Fibroblast of skin of scalp (primary cell): ENCODE results near the gene LCOR.

Experiments used
- DNase-seq: peaks from one replicate; pipeline ENCODE4 v3.0.0-alpha.2; 2013

LCOR gene

DNA sequence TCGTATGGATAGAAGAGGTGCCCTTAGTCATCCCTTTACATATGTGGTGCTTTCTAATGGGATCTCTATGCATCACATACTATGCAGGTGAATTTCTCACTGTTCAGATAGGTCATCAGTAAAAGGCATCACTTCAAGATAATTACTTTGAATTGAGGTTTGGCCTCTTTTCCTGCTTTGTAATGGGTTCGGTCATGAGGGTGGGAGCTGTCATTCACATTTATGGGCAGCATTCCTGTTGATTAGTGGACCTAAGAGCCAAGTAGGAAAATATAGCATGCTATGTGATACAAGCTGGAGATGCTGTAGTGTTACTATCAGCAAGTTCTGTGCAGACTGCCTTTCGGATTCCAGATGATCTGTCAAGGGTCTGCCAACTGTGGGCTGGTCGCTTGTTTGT, 156.3 kb downstream of the LCOR start:
- DNase-seq: no peak

DNA sequence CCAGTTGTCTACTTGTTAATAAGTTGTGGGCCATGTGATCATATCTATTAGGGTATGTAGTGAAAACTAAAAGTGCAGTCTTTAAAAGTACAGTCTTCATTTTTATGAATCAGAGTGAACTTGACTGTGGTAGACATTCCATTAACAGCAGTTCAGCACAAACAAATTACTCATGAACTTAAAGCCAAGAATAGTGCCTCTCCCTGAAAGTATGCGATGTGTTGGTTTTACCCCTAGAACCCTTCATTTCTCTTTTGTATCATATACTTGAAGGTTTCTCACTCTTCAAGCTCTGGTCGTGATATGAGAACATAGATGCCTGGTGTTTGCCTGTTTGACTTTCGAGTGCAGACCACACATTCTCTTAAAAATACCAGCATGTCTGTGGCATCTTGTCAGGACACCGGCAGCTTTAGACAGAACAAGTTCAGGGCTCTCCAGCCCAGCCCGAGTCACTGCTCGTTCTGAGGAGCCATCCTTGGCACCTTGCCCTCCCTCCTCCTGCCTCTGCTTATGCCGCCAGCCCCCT, 159.3 kb downstream of the LCOR start:
- peak; percentile 86 for DNase-seq

DNA sequence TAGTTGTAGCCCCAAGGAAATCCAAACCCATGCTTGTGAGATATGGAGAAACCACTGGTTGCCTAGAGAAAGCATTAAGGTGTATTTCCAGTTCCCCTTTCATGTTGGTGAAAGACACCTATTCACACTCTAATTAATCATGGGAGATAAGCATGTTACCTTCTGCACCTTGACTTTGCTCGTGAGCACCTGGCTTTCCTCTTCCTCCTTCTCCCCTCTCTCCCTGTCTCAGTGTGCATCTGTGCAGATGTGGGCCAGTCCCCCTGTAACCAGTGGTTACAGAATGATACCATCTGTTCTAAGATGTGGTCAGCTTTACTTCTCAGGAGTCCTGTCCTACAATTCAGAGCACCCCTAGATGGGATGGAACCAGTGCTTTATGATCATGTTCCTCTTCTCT, 160.6 kb downstream of the LCOR start:
- DNase-seq: no peak

DNA sequence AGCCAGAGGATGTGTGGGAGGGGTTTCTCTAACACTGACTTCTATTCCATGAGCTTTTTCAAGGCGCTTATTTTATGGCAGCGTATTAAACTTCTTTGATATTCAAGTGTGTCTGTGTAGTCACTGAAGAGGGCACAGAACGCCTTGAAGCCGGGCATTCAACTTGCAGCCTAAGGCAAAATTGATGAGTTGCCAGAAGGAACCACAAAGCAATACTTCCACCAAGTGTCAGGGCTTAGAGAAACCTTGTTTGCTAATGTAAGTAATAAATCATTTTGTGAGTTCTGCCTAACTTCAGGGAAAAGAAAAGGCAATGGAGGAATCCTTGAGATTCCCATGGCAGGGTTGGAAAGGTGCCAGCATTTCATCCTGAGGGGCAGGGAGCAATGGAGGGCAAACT, 163.8 kb downstream of the LCOR start:
- peak; percentile 43 for DNase-seq

DNA sequence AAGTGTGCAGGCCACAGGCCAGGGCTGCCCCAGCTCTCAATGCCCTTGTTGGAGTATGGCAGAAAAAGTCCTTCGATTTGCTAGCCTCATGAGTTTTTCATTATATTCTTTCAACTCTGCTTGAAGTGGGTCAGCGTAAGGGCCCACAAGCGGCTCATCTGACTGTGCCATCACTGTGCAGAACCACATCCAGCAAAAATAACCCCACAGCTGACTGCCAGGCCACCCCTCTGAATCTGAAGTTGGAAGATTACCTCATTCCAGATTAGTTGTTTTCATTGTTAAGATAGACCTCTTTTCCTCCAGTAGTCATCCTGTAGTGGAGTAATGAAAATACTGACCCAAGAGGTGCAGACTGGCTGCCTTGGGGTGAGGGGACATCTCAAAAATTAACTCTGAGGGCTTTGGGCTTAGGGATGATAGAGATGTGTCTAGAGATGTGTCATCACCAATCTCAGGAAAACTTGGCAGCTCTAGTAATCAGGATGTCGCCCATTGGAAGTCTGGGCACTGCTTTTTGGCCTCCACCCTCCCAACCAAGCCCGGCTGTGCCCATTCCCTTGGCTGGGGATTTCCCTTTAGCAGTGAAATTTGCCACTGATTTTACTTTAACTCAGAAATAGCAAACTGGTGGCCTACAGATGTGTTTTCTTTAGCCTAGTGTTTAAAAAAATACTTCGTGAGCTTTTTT, 164.3 kb downstream of the LCOR start:
- no peak for DNase-seq

DNA sequence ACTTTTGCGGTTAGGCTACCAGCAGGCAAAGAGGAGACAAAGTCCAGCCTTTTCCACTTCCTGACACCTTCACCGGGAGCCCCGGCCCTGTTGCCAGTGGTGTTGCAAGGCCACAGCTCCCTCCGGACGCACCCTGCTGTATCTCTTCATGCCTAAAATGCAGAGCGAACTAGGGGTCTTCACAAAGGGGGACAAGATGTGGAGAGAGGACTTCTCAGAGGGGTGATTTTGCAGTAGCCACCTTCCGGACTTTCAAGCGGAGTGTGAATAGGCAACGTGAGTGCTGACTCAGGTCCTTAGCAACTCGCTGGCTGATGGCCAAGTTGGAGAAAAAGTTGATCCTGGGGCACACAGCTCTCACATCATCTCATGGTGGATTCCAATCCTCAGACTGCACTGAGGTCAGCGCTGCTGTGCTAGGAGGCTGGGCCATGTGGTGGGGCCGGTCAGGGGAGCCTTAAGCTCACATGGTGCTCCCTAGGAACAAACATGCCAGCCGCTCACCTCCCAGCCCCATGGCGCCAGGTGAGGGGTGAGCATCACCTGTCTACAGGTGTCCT, 166.3 kb downstream of the LCOR start:
- DNase-seq: peak; percentile 61

DNA sequence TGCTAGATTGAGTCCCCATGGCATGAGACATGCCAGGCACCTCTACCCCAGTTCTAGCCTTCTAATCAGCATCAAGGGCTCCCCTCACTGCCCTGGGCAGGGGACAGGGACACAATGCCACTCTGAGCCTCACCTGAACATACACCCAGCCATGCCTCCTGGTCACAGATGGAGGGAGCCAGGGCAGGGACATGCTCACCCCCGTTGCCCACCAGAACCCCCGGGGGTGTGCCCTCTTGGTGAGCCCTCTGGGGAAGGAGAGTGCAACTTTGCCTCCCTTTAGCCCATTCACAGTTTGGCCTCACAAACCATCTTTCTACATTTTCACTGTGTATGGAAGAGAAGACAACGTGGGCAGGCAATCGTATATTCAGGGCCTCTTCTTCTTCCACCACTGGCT, 167.2 kb downstream of the LCOR start:
- DNase-seq: no peak

DNA sequence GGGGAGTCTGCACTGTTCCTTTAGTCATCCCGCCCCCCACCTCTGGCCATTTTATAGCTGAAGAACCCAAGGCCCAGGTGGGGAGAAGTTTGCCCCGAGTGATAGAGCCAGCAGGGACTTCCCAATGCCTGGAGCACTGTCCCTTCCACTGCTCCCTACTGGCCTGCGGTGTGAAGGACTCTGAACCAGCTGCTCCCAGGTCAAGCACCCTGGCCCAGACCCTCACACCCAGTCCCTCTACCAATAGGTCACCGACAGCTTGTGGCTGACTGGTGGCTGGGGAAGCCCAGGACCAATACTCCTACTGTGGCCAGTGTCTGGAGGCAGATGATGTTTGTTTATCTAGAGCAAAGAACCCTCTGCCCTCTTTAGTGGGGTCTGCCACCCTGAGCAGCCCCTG, 167.9 kb downstream of the LCOR start:
- no peak for DNase-seq

DNA sequence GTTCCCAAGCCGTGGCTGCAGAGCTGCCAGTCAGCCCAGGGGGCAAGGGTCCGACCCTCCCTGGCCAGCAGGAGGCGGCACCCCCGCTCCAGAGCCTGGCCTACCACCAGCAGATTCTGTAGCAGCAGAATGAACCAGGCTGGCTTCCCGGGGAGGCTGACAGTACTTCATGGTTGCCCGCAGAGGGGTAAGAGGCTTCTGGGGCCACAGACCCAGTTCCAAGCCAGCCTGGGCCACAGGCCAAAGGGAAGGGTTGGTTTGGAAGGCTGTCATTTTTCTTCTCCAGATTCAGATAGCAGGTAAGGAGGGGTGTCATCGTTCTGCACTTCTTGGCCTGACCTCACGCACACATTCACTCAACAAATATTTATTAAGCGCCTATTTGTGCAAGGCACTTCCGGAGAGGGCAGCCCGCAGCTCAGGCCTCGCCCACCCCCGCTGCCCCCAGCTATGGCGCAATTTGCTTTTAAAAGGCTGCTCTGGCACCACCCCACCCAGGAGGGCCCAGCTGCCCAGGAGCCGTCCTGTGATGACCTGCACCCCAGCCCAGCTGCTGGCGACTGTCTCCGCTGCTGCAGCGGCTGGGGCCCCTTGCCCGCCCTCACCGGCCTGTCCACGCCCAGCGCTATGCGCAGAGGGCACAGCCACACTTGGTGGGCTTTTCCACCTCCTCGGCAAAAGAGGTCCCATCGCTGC, 168.5 kb downstream of the LCOR start:
- DNase-seq: no peak

DNA sequence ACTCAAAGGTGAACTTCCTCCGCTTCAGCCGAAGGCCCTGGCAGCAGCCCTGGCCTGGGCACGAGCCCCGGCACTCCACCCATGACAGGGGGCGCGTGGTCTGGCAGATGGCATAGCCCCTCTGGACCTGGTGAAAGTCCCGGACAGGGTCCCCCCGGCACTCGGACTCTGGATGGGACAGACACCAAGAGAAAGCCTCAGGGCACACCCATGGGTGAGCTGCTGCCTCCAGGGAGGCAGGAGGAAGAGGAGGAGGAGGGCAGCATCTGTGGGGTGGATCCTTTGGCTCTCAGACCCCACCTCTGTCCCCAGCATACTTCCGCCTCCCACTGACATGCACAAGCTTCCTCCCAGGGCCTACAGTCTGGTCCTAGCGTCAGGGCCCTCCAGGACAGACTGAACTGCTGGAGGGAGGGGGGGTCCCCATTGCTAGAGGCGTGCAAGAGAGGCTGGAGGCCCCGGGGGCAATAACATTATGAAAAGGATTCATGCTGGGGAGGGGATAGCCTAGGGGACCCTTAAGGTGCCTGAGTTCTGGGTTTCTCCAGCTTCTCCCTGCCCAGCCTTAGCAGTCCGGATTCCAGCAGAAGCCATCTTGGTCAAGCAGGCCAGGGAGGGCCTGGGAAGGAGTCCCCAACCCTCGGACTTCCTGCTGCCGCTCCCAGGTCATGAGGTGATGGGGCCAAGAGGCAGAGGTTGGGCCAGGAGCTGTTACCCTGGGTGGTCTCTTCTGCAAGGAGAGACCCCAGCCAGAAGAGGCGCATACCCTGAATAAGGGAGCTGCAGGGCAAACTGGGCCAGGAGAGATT, 169.3 kb downstream of the LCOR start:
- no peak for DNase-seq

DNA sequence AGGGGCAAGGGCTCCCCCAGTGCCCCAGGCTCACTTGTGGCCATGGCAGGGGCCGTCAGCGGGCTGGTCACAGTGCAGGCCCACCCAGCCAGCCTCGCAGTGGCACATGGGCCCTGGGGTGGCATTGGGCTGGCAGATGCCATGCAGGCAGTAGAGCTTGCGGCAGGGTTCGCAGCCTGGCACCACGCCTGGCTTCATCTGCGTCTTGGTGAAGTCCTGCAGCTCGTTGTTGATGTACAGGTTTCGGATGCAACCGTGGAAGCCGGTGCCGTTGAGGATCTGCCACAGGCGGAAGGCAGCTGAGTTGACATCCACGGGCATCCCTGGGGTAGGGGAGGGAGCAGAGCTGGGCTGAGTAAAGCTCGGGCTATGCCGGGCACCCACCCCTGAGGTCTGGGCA, 170.6 kb downstream of the LCOR start:
- DNase-seq: no peak

DNA sequence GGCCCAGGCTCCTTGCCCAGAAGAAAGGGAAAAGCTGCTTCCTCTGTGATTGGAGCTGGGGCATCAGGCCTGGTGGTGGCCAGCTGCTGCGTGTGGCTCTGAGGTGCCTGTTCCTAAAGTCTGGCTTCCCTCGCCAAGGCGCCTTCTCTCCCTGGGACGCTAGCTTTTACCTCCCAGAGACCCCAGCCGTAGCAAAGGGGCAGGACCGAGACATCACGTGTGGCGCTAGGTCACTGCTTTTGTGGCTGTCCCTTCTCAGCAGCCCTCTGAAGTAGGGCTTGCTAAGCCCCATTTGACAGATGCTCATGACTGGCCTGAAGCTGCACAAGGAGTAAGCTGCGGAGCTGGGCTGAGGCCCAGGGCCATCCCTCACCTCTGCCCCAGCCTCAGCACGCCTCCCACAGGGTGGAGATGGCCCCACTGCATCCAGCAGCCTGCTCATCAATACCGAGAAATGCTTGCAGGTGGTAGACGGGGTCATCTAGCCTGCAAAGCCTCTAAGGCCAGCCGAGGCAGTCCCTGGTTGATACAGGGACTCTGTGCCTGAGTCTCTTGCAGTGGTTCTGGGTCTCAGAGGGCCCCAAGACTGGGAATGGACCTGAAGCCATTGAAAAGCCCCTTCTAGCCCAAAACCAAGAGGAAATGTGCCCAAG, 171.2 kb downstream of the LCOR start:
- no peak for DNase-seq

DNA sequence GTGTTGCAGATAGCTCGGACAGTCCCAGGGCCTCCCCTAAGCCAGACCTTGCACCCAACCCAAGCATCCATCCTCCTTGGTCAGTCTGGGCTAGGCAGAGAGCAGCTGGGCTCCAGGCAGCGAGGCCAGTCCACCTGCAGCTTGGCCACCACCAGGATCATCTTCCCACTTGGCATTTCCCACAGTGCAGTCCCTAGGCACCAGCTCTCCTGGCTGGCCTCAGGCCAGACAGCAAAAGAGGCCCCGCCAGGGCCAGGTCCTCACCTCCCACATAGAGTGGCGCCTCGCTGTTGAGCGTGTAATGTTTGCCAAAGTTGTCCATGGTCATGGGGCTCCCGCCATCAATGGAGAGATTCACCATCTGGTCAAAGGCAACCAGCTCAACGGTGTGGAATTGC, 171.7 kb downstream of the LCOR start:
- no peak for DNase-seq

DNA sequence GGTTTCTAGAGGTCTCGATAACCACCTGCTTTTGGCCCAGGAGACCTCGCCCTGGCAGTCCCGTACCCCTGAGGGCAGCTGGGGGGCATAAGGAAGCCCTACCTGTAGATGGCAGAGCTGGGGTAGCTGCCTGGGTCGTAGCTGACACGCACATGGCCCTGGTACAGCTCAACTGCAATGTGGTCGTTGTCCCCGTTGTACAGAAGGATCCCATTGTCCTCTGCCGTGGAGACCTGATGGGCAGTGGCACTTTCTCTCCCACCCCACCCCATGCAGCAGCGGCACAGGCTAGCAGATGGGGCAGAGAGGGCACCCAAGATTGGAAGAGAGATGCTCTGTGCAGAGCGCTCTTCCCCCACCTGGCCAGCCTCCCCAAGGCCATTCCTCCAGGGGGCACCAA, 172.5 kb downstream of the LCOR start:
- no peak for DNase-seq

DNA sequence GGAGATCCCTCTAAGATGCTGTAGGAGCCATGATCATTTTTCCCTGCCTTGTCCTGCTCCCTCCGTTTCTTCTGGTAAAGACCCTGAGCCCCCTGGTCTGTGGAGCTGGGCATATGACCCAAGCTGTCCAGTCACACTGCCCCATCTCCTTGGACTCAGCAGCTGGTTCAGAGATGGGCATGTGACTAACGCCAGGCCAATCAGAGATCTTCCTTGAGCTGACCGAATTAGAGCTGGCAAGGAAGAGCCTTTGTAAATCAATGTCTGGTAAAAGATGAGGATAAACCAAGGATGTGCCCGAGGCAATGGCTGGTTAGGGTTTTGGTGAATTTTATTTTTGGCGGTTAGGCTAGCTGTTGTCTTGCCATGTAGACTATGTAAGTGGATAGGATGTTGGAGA, 173.3 kb downstream of the LCOR start:
- no peak for DNase-seq

DNA sequence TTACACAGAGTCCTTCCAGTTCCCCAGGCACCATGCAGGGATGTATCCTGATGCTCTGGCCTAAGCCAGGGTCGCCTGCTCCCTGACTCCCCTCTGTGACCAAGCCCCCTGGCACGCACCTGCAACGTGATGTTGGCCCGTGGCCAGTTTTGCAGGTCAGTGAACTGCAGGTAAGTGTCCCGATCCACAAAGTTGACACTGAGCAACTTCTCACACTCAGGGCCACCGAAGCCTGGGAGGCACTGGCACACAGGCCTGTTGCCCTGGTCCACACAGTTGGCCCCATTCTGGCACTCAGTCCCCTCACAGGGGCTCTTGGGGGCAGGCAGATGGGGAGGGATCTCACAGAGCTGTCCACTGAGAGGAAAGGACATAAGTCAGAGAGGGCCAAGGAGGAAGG, 174.3 kb downstream of the LCOR start:
- DNase-seq: no peak

DNA sequence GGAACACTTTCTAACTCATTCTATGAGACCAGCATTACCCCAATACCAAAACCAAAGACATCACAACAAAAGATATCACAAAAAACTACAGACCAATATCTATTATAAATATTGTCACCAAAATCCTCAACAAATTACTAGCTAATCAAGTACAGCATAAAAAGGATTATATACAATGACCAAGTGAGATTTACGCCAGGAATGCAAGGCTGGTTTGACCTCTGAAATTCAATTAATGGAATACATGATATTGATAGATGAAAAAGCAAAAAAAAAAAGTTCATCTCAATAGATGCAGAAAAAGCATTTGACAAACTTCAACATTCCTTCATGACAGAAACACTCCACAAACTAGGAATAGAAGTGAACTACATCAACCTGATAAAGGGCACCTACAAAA, 175.3 kb downstream of the LCOR start:
- DNase-seq: no peak

DNA sequence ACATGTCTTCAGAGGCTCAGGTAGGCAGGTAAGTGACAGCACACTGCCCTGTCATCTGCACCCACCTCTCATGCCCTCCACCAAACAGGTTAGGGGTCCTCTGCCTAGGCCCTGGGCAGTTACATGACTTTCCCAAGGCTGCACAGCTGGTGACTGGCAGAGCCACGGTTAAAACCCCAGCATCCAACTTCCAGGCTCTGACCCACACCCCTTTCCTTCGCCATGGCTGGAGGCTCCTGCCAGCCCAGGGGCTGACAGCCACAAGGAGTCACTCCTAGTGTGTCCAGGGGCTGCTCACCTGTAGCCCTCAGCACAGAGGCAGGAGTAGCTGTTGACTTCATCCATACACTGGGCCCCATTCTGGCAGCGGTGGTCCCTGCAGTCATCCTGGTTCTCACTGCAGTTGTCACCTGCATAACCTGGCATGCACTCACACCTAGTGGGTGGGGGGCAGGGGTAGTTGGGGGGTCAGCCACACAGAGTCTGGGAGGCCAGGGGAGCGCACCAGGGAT, 178.7 kb downstream of the LCOR start:
- DNase-seq: no peak

DNA sequence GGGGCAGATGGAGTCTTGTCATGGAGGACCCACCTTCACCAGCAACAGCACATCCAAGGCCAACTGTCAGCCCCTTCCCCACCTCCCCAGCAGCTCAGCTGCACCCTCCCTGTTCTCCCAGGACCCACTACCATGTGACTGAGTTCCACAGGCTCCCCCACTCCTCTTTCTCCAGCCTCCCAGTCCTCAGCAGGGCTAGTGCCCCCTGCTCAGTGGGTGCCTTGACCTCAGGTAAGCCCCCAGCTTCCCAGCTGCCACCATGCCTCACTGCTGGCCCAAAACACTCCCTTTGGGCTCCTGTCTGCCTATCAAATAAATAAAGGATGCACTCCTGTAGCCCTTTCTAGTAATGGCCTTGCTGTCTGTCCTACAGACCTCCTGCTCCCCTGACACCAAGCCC, 179.3 kb downstream of the LCOR start:
- DNase-seq: no peak

DNA sequence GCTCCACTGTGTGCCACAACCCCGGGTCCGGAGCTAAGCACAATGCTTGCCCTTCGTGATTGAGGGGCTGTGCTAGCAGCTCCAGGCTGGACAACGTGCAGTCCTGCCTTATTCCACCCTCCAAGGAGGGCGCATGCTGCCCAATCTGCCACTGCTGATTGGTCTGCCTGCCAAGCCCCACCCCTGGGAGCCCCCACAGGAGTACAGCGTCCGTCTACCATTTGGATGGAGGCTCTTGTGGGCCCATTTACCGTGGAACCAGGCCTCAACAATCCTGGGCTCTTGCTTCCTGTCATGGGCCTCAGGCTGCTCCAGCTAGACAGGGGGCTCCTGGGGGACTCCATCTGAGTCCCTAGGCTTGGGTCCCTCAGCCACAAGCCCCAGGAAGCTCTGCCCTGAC, 180.4 kb downstream of the LCOR start:
- no peak for DNase-seq

DNA sequence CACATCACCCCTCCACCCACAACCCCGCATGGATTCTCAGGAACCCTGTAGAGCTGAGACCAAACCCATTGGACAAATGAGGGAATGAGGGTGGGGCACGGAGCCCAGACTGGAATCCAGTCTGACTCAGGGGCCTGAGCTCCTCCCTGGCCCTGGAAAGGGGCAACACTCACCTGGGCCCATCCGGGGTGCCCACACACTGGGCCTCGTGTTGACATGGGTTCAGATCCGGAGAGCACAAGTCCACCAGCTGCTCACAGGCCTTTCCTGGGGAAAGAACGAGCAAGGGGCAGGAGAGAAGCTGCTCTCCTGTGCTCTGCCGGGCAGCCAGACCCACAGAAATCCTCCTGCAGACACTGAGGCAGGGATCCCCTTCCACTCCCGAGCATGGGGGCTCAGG, 181.5 kb downstream of the LCOR start:
- DNase-seq: no peak

DNA sequence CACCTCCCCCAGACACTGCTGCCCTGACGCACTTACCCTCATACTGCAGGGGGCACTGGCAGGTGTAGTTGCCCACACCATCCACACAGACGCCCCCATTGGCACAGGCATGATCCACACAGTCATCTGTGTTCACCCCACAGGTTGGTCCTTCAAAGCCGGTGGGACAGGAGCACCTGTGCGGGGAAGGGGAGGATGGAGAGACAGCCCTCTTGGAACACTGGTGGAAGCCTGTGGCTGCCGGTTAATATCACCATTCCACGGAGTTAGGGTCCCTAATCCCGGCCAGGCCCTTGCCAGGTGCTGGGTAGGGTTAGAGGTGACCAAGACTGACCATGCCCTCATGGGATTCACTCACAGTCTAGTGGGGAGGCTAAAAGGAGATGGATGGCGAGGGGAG, 181.9 kb downstream of the LCOR start:
- no peak for DNase-seq

DNA sequence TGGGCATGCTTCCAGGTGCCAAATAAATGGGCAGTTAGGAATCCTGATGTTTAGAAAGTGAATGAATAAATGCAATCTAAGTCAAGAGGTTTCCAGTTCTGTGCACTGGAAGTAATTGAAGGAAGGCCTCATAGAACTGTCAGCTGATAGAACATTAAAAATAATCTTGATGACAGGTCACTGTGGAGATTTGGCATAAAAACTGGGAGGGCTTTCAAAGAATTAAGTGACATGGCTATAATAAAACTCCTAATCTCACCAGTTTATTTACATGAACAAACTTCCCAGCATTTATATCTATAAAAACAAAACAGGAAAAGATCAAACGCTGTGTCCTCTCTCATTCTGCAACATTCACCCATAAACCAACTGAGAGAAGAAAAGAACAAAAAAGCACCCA, 183.1 kb downstream of the LCOR start:
- DNase-seq: no peak
